ENCODE measurements around the gene LRCH1. TPM values are rescaled to one million over a fixed set of nuclear protein-coding genes. Genes with fewer than 3 reads are reported as not detected.

Gene LRCH1
- total RNA-seq, 4 donors from 2014 or later: 5.2 to 30.7 (median 17.1) TPM

GRCh38 chr13:46567671-46568070 is 14.7 kb downstream of the LRCH1 start:
- no peaks in the 10 kb centered on the region for H3K36me3 ChIP-seq
- no peak for DNase-seq
- in situ Hi-C loops (cut with MboI; ENCODE audit: low pct_ligation_motif_present in 1 of 4, low pct_unique_long_range_greater_than_20kb in 1 of 4, low sequenced_read_pairs in 3 of 4) (no loop called here), intact Hi-C loops (cut with DNase I; ENCODE audit: low total_unique reads) (no loop called here)
- H3K27me3 ChIP-seq: no peaks in the 10 kb centered on the region
- no peak overlapping the region for H3K27ac ChIP-seq
- H3K4me3 ChIP-seq: no peak overlapping the region
- TF ChIP-seq, protein P1, sequence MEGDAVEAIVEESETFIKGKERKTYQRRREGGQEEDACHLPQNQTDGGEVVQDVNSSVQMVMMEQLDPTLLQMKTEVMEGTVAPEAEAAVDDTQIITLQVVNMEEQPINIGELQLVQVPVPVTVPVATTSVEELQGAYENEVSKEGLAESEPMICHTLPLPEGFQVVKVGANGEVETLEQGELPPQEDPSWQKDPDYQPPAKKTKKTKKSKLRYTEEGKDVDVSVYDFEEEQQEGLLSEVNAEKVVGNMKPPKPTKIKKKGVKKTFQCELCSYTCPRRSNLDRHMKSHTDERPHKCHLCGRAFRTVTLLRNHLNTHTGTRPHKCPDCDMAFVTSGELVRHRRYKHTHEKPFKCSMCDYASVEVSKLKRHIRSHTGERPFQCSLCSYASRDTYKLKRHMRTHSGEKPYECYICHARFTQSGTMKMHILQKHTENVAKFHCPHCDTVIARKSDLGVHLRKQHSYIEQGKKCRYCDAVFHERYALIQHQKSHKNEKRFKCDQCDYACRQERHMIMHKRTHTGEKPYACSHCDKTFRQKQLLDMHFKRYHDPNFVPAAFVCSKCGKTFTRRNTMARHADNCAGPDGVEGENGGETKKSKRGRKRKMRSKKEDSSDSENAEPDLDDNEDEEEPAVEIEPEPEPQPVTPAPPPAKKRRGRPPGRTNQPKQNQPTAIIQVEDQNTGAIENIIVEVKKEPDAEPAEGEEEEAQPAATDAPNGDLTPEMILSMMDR (IDR thresholded peaks at IDR 0.05): no peak
- H3K4me1 ChIP-seq: peaks cover 0 to 31% (median 11%) of the 10 kb centered on the region in 4 donors
- WGBS, 2 donors (ENCODE audit: low coverage in 1 of 2): 91% methylated on average over 2 of the region's 2 CpGs; no CpG with 5 or more reads in 1 of the 2 donors
- H3K9me3 ChIP-seq: no peaks in the 10 kb centered on the region

- DNase-seq: no peak
- WGBS, 2 donors (ENCODE audit: low coverage in 1 of 2): 86 to 93% methylated on average over 2 to 7 of the region's 7 CpGs
- in situ Hi-C loops (cut with MboI; ENCODE audit: low pct_ligation_motif_present in 1 of 4, low pct_unique_long_range_greater_than_20kb in 1 of 4, low sequenced_read_pairs in 3 of 4) (no loop called here), intact Hi-C loops (cut with DNase I; ENCODE audit: low total_unique reads) (no loop called here)
- Histone ChIP-seq H3K27ac (no peak overlapping the region), H3K27me3 (no peaks in the 10 kb centered on the region), H3K4me1 (peaks cover 0 to 31% (median 12%) of the 10 kb centered on the region in 4 donors), H3K9me3 (no peaks in the 10 kb centered on the region), H3K4me3 (no peak overlapping the region), H3K36me3 (no peaks in the 10 kb centered on the region)
- TF ChIP-seq, protein P1 (IDR thresholded peaks at IDR 0.05): no peak
- no peak for TF ChIP-seq POLR2AphosphoS5 (IDR thresholded peaks at IDR 0.05)
Observed at GRCh38 chr13:46569456-46569855, 16.5 kb downstream of the LRCH1 start.

DNA sequence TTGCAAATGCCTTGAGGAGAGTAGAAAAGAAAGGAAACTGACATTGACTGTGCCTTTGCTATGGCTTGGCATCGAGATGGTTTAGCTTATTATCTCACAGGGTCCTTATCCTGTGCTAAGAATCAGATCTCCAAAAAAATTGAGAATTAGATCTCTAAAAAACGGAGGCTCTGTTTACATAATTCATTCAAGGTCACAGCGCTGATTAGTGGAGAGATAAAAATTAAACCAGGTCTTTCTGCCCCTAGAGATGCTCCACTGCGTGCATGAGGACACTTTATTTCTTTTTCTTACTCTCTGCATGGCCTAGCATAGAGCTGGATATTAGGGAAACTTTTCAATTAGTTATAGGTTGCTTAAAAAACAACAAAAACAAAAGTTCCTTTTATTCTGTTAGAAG is 17.3 kb downstream of the LRCH1 start:
- H3K9me3 ChIP-seq: no peaks in the 10 kb centered on the region
- no peaks in the 10 kb centered on the region for H3K36me3 ChIP-seq
- in situ Hi-C loops (cut with MboI; ENCODE audit: low pct_ligation_motif_present in 1 of 4, low pct_unique_long_range_greater_than_20kb in 1 of 4, low sequenced_read_pairs in 3 of 4): no loop called here
- WGBS, 2 donors (ENCODE audit: low coverage in 1 of 2): 87 to 92% methylated on average over 4 of the region's 4 CpGs
- H3K27me3 ChIP-seq: no peaks in the 10 kb centered on the region
- no peak overlapping the region for H3K4me3 ChIP-seq
- peaks cover 0 to 35% (median 15%) of the 10 kb centered on the region in 4 donors for H3K4me1 ChIP-seq
- intact Hi-C loops (cut with DNase I; ENCODE audit: low total_unique reads): no loop called here
- TF ChIP-seq EP300 (IDR thresholded peaks at IDR 0.05; ENCODE audit: low read depth) (no peak), POLR2AphosphoS5 (IDR thresholded peaks at IDR 0.05) (no peak), POLR2A (IDR thresholded peaks at IDR 0.05) (no peak)
- TF ChIP-seq, protein P1 (IDR thresholded peaks at IDR 0.05): no peak
- no peak overlapping the region for H3K27ac ChIP-seq
- no peak for DNase-seq

GRCh38 chr13:46571189-46571908 is 18.4 kb downstream of the LRCH1 start:
- H3K27ac ChIP-seq: peak overlapping the region in 2 of 4 donors; percentile 17 to 41
- DNase-seq: no peak
- no peaks in the 10 kb centered on the region for H3K9me3 ChIP-seq
- peaks cover 0 to 38% (median 23%) of the 10 kb centered on the region in 4 donors for H3K4me1 ChIP-seq
- H3K4me3 ChIP-seq: no peak overlapping the region
- H3K36me3 ChIP-seq: no peaks in the 10 kb centered on the region
- H3K27me3 ChIP-seq: no peaks in the 10 kb centered on the region
- TF ChIP-seq EP300 (IDR thresholded peaks at IDR 0.05; ENCODE audit: low read depth): no peak
- TF ChIP-seq, protein P1 (IDR thresholded peaks at IDR 0.05): no peak
- TF ChIP-seq POLR2AphosphoS5 (IDR thresholded peaks at IDR 0.05): no peak
- no peak for TF ChIP-seq POLR2A (IDR thresholded peaks at IDR 0.05)
- intact Hi-C loops (cut with DNase I; ENCODE audit: low total_unique reads) (no loop called here), in situ Hi-C loops (cut with MboI; ENCODE audit: low pct_ligation_motif_present in 1 of 4, low pct_unique_long_range_greater_than_20kb in 1 of 4, low sequenced_read_pairs in 3 of 4) (no loop called here)
- WGBS, 2 donors (ENCODE audit: low coverage in 1 of 2): 73 to 100% methylated on average over 1 to 11 of the region's 11 CpGs

Data from transverse colon (tissue), 4 donors.